HepG2 (cell line): ENCODE data around the gene TPCN2. TPM values are rescaled to one million over a fixed set of nuclear protein-coding genes. Genes with fewer than 3 reads are reported as not detected.
A peak's percentile ranks its signal among the peaks of the same experiment; 100 is the strongest.

Experiments
- ATAC-seq: fragments of 200-7000 bp; cut with Tn5 transposase; 3 replicates; pipeline ENCODE4 v1.9.1; 2020; ENCODE audit warnings: mild to moderate bottlenecking, moderate library complexity
- BruUV-seq: library from RNA; stranded (reverse); fragments of 400-500 nt; replicated peaks from 2 replicates; lab custom pipeline; 2021; lab: Mats Ljungman, UMichigan
- CTCF ChIA-PET: fragments of 300-600 bp; formaldehyde crosslinking; extraction: SDS; loops from one replicate; lab custom pipeline; 2021; ENCODE audit warnings: low total read pairs, inconsistent platforms, low intra/inter-chr PET ratio; lab: Yijun Ruan, JAX
- POLR2A ChIA-PET: fragments of 350-600 bp; sonication (Branson Sonifier 250); formaldehyde crosslinking; loops from one replicate; lab custom pipeline; 2020; ENCODE audit warnings: antibody characterized with exemption, inconsistent platforms; lab: Yijun Ruan, JAX
- DNase-seq: peaks from one replicate; pipeline ENCODE4 v3.0.0-alpha.2; 2015; ENCODE audit warnings: low spot score
- FAIRE-seq: peaks from 3 replicates; lab custom pipeline; 2011; peaks lifted over from hg19 to GRCh38; lab: Jason Lieb, UNC
- H2AFZ ChIP-seq: one replicate; pipeline ENCODE4 v1.6.1; 2011; ENCODE audit warnings: low read length, inconsistent platforms
- H3K27ac ChIP-seq: fragments of 300-600 bp; 3 replicates; pipeline ENCODE4 v1.8.0; 2011; ENCODE audit warnings: mixed run types, mild to moderate bottlenecking, mixed read lengths, low read length, inconsistent platforms; ENCODE audit not compliant: insufficient read depth; ENCODE audit errors: extremely low read length
- H3K27me3 ChIP-seq, 2 experiments: fragments of 200-600 bp in 1 of 2; 2 replicates in 1 of 2; 3 replicates in 1 of 2; pipeline versions ENCODE4 v1.6.0 to v1.8.0; 2011; ENCODE audit warnings: low read length in 2 of 2, mild to moderate bottlenecking in 2 of 2, moderate library complexity in 2 of 2, inconsistent platforms in 1 of 2; ENCODE audit not compliant: insufficient read depth in 2 of 2, control insufficient read depth in 1 of 2
- H3K36me3 ChIP-seq, 2 experiments: fragments of 200-600 bp in 1 of 2; replicated peaks in 1 of 2; 2 replicates in 1 of 2; 3 replicates in 1 of 2; pipeline versions ENCODE4 v1.5.1 to v1.8.0; 2011; ENCODE audit warnings: low read length in 2 of 2, inconsistent platforms in 1 of 2; ENCODE audit not compliant: insufficient read depth in 2 of 2, control insufficient read depth in 1 of 2
- H3K4me1 ChIP-seq: 2 replicates; pipeline ENCODE4 v1.5.1; 2012; ENCODE audit warnings: low read length, inconsistent platforms; ENCODE audit not compliant: insufficient read depth
- H3K4me2 ChIP-seq: 2 replicates; pipeline ENCODE4 v1.6.0; 2011; ENCODE audit warnings: low read depth, low read length, inconsistent platforms
- H3K4me3 ChIP-seq, 3 experiments: fragments of 200-600 bp in 1 of 3; sonication (generic), shearing (Covaris generic) in 1 of 3; replicated peaks in 1 of 3; 2 replicates each; pipeline ENCODE4 v1.5.1; 2011 to 2016; ENCODE audit warnings: low read length in 3 of 3, inconsistent platforms in 2 of 3, low read depth in 2 of 3, mild to moderate bottlenecking in 2 of 3, control low read depth in 1 of 3, mixed read lengths in 1 of 3; ENCODE audit not compliant: insufficient read depth in 1 of 3
- H3K79me2 ChIP-seq: one replicate; pipeline ENCODE4 v1.6.1; 2011; ENCODE audit warnings: low read length, inconsistent platforms; ENCODE audit not compliant: insufficient read depth
- H3K9ac ChIP-seq: 2 replicates; pipeline ENCODE4 v1.6.0; 2011; ENCODE audit warnings: mild to moderate bottlenecking, low read depth, low read length, inconsistent platforms; ENCODE audit not compliant: insufficient read depth
- H3K9me3 ChIP-seq: 2 replicates; pipeline ENCODE4 v1.5.1; 2012; ENCODE audit warnings: mild to moderate bottlenecking, low read length
- H4K20me1 ChIP-seq: 2 replicates; pipeline ENCODE4 v1.6.0; 2011; ENCODE audit warnings: inconsistent platforms, mild to moderate bottlenecking, low read length, moderate library complexity; ENCODE audit not compliant: insufficient read depth
- ATAD3A ChIP-seq: sonication (generic); formaldehyde crosslinking; IDR thresholded peaks from 2 replicates; pipeline ENCODE4 v1.4.0; 2020; ENCODE audit warnings: missing genetic modification reagents
- CBX1 ChIP-seq: IDR thresholded peaks from one replicate; pipeline ENCODE4 v1.6.1; 2016; ENCODE audit warnings: antibody characterized with exemption, low read depth
- CHCHD3 ChIP-seq: sonication (generic); formaldehyde crosslinking; IDR thresholded peaks from 2 replicates; pipeline ENCODE4 v1.8.0; 2022; ENCODE audit warnings: mild to moderate bottlenecking, missing genetic modification reagents, moderate library complexity
- DMAP1 ChIP-seq: IDR thresholded peaks from 2 replicates; pipeline ENCODE4 v1.6.1; 2016
- ERF ChIP-seq: IDR thresholded peaks from 2 replicates; pipeline ENCODE4 v1.6.1; 2018; ENCODE audit warnings: missing biosample characterization, missing genetic modification reagents
- FIP1L1 ChIP-seq: fragments of 200-400 bp; formaldehyde crosslinking; IDR thresholded peaks from 2 replicates; pipeline ENCODE4 v1.6.1; 2018; ENCODE audit warnings: low read depth, mild to moderate bottlenecking, low read length, moderate library complexity, borderline replicate concordance; ENCODE audit not compliant: insufficient read depth
- MBNL3 ChIP-seq: fragments of 250-450 bp; sonication (Bioruptor Pico); conservative IDR thresholded peaks from 2 replicates; pipeline ENCODE4 v1.8.0; 2022; ENCODE audit warnings: mild to moderate bottlenecking, inconsistent platforms
- RBAK ChIP-seq: sonication (generic); formaldehyde crosslinking; IDR thresholded peaks from 2 replicates; pipeline ENCODE4 v1.5.1; 2020; ENCODE audit warnings: mild to moderate bottlenecking, missing genetic modification reagents
- TFDP2 ChIP-seq: sonication (generic); formaldehyde crosslinking; IDR thresholded peaks from 2 replicates; pipeline ENCODE4 v1.4.0; 2020; ENCODE audit warnings: missing genetic modification reagents
- THAP7 ChIP-seq: sonication (generic); formaldehyde crosslinking; IDR thresholded peaks from 2 replicates; pipeline ENCODE4 v1.8.1; 2023; ENCODE audit warnings: mild to moderate bottlenecking, missing genetic modification reagents
- ZFP90 ChIP-seq: sonication (generic); formaldehyde crosslinking; IDR thresholded peaks from 2 replicates; pipeline ENCODE4 v1.8.0; 2022; ENCODE audit warnings: missing genetic modification reagents, mild to moderate bottlenecking, inconsistent platforms, borderline replicate concordance
- ZNF256 ChIP-seq: sonication (generic); formaldehyde crosslinking; conservative IDR thresholded peaks from 2 replicates; pipeline ENCODE4 v1.4.0; 2020; ENCODE audit warnings: missing genetic modification reagents
- ZNF468 ChIP-seq: sonication (generic); formaldehyde crosslinking; IDR thresholded peaks from 2 replicates; pipeline ENCODE4 v1.8.0; 2022; ENCODE audit warnings: mild to moderate bottlenecking, moderate library complexity, missing genetic modification reagents
- ZNF558 ChIP-seq: sonication (generic); formaldehyde crosslinking; IDR thresholded peaks from 2 replicates; pipeline ENCODE4 v1.9.0; 2022; ENCODE audit warnings: mild to moderate bottlenecking, missing genetic modification reagents, borderline replicate concordance
- ZNF773 ChIP-seq: sonication (generic); formaldehyde crosslinking; IDR thresholded peaks from 2 replicates; pipeline ENCODE4 v1.4.0; 2020; ENCODE audit warnings: missing genetic modification reagents, borderline replicate concordance
- ZNF816 ChIP-seq: sonication (generic); formaldehyde crosslinking; IDR thresholded peaks from 2 replicates; pipeline ENCODE4 v1.8.0; 2022; ENCODE audit warnings: missing genetic modification reagents, mild to moderate bottlenecking, borderline replicate concordance
- ZSCAN12 ChIP-seq: sonication (generic); formaldehyde crosslinking; IDR thresholded peaks from 2 replicates; pipeline ENCODE4 v1.9.0; 2021; ENCODE audit warnings: mild to moderate bottlenecking, missing genetic modification reagents
- WGBS: methylation state at CpG from one replicate; pipeline ENCODE4 v1.1.6; 2017; ENCODE audit warnings: low lambda C conversion rate; 5-methylcytosine and 5-hydroxymethylcytosine counted together
- in situ Hi-C: cut with HindIII; loops from 2 replicates; pipeline ENCODE4 v1.10.0; 2017; ENCODE audit warnings: low pct_unique_long_range_greater_than_20kb; ENCODE audit not compliant: extremely low pct_ligation_motif_present
- intact Hi-C: fragments of 100-400 bp; cut with micrococcal nuclease; formaldehyde crosslinking; loops from one replicate; pipeline ENCODE4 v1.10.0; 2022; ENCODE audit not compliant: unreplicated experiment
- polyA plus RNA-seq, 8 experiments: library from polyadenylated mRNA; depleted of rRNA in 3 of 8; stranded (reverse) in 7 of 8; unstranded in 1 of 8; fragments of >200 nt; fragmentation: Illumina TruSeq in 4 of 8; extraction: Trizol in 4 of 8; gene quantifications; 2 replicates each; pipeline versions ENCODE4 v1.2.1 to v1.2.3, GENCODE V29; 2011 to 2016; ENCODE audit warnings: low read depth in 4 of 8, missing spikeins in 1 of 8, mixed read lengths in 1 of 8; ENCODE audit not compliant: insufficient read depth in 1 of 8
- total RNA-seq, 5 experiments: library from RNA; depleted of rRNA; stranded (reverse); fragments of >200 nt; fragmentation: Illumina TruSeq; extraction: Trizol; gene quantifications; 2 replicates each; pipeline ENCODE4 v1.2.3, GENCODE V29; 2016; ENCODE audit warnings: low read depth in 1 of 5

TPCN2 gene
- total and polyA plus RNA-seq, 2 of the 13 experiments (the other 11 are each of a cell fraction or from before 2014, with no cell fraction given): 5.6 to 5.9 TPM

- Histone ChIP-seq H3K9ac (no peak overlapping the region), H3K4me1 (peaks cover 15% of the 10 kb centered on the region), H3K36me3 (no peaks in the 10 kb centered on the region), H3K27ac (no peak overlapping the region), H4K20me1 (no peaks in the 10 kb centered on the region)
- CTCF ChIA-PET: no interaction called here
- no peak for FAIRE-seq
- no TSS peak for BruUV-seq
- POLR2A ChIA-PET: no interaction called here
- TF ChIP-seq ZSCAN12 (CRISPR knock-in tag) (no peak), ZFP90 (CRISPR knock-in tag) (no peak), ZNF773 (CRISPR knock-in tag) (no peak), RBAK (peak; percentile 87), DMAP1 (CRISPR knock-in tag) (no peak)
- TF ChIP-seq, all 625 proteins: peak for 1
- intact Hi-C loops: no loop called here
- no peak for ATAC-seq
- peaks cover 0 to 13% of the 10 kb centered on the region in 2 experiments; a peak in 1 of 5 replicates for H3K27me3 ChIP-seq
- no peaks in the 10 kb centered on the region for H3K9me3 ChIP-seq
- no peak overlapping the region for H3K4me3 ChIP-seq
- in situ Hi-C loops: no loop called here
- no peaks in the 10 kb centered on the region for H3K79me2 ChIP-seq
- DNase-seq: no peak
- H3K4me2 ChIP-seq: no peak overlapping the region
- WGBS: 67% methylated on average over 3 of the region's 3 CpGs
- H2AFZ ChIP-seq: no peak overlapping the region
These were observed 120.7 kb downstream of the TPCN2 start for GRCh38 chr11:69169479-69169878.

- in situ Hi-C loops: no loop called here
- DNase-seq (no peak), ATAC-seq (no peak; the same call in 2 of the 3 replicates), FAIRE-seq (no peak)
- no peak overlapping the region for H3K4me3 ChIP-seq
- 26% methylated on average over 6 of the region's 6 CpGs for WGBS
- H2AFZ ChIP-seq: no peak overlapping the region
- H3K27me3 ChIP-seq: peaks cover 0 to 8% of the 10 kb centered on the region in 2 experiments; a peak in 1 of 5 replicates
- H3K27ac ChIP-seq: no peak overlapping the region
- ChIA-PET CTCF (no interaction called here), POLR2A (no interaction called here)
- H3K4me2 ChIP-seq: 0 out of 2 replicates have a peak overlapping the region, but pooled peaks have one; percentile 0
- no TSS peak for BruUV-seq
- H3K4me1 ChIP-seq: peaks cover 28% of the 10 kb centered on the region
- intact Hi-C loops: no loop called here
- TF ChIP-seq CBX1 (no peak), ZNF468 (CRISPR knock-in tag) (no peak), CHCHD3 (no peak), TFDP2 (CRISPR knock-in tag) (no peak), ATAD3A (CRISPR knock-in tag) (no peak), ZNF816 (no peak), ZNF558 (CRISPR knock-in tag) (no peak), ERF (CRISPR knock-in tag) (no peak), MBNL3 (CRISPR knock-in tag) (no peak), THAP7 (no peak), ZNF256 (CRISPR knock-in tag) (no peak), FIP1L1 (no peak)
- no peaks in the 10 kb centered on the region for H3K36me3 ChIP-seq
- H3K9ac ChIP-seq: no peak overlapping the region
- no peaks in the 10 kb centered on the region for H3K9me3 ChIP-seq
- H4K20me1 ChIP-seq: no peaks in the 10 kb centered on the region
- no peaks in the 10 kb centered on the region for H3K79me2 ChIP-seq
These were observed 122.0 kb downstream of the TPCN2 start for GRCh38 chr11:69170704-69171103.
